GM12892 (cell line): ENCODE data around the gene GEMIN4.
"Not testable (repeated sequence)": the region's sequence is repeated elsewhere in the genome, so short reads cannot be mapped to it uniquely, and the experiment has no call there.

Experiments used
- DNase-seq: peaks from one replicate; pipeline ENCODE4 v3.0.0; 2011; ENCODE audit not compliant: insufficient read length
- FAIRE-seq: peaks from 2 replicates; lab custom pipeline; 2011; peaks lifted over from hg19 to GRCh38; lab: Jason Lieb, UNC
- POLR2A ChIP-seq: IDR thresholded peaks from 2 replicates; pipeline ENCODE4 v1.6.1; 2011; ENCODE audit warnings: low read depth, low read length, control low read depth
- POLR2AphosphoS5 ChIP-seq: IDR thresholded peaks from 2 replicates; pipeline ENCODE4 v1.6.1; 2011; ENCODE audit warnings: low read depth, low read length, control low read depth
- TAF1 ChIP-seq: IDR thresholded peaks from 2 replicates; pipeline ENCODE4 v1.6.1; 2011; ENCODE audit warnings: low read depth, mild to moderate bottlenecking, control low read depth, low read length, borderline replicate concordance

GEMIN4 gene

DNA sequence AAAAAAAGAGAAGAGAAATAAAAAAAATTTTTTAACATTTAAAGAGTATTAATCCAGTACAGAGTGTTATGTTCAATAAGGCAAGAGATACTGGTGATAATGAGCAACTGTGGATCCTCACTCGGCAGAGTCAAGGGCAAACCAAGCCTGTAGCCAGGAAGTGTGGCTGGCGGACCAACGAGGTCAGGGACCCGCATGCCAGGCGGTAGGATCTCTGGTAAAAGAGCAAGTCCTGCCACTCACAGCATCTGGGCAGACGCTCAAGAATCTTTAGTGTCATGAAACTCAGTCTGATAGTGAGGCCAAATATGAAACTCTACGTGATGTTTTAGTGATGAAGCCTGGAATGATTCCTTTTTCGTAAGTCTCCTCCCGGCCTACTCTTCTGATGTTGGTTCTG is 8.3 kb upstream of the GEMIN4 start:
- FAIRE-seq (no peak), DNase-seq (no peak)
- TF ChIP-seq POLR2A (no peak), TAF1 (no peak), POLR2AphosphoS5 (no peak)

DNA sequence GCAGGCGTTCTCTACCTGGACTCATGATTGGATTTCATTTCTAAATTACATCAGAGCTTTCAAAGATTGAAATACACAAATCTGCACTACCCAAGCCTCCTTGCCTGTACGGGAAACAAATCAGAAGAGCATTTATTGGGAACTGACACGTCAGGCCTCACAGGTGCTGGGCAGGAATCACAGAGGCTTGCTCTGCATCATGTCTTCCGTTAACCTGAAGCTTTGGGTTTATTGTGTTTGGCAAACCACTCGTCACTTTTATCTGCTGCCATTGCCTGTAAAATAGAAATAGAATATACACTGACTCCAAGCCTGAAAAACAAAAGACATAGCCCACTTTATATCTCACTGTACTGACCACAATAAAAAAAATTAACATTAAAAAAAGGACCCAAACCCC is 7.9 kb upstream of the GEMIN4 start:
- FAIRE-seq, result no peak
- no peak for TF ChIP-seq POLR2AphosphoS5
- TF ChIP-seq TAF1, result no peak
- no peak for TF ChIP-seq POLR2A
- DNase-seq, result no peak

DNA sequence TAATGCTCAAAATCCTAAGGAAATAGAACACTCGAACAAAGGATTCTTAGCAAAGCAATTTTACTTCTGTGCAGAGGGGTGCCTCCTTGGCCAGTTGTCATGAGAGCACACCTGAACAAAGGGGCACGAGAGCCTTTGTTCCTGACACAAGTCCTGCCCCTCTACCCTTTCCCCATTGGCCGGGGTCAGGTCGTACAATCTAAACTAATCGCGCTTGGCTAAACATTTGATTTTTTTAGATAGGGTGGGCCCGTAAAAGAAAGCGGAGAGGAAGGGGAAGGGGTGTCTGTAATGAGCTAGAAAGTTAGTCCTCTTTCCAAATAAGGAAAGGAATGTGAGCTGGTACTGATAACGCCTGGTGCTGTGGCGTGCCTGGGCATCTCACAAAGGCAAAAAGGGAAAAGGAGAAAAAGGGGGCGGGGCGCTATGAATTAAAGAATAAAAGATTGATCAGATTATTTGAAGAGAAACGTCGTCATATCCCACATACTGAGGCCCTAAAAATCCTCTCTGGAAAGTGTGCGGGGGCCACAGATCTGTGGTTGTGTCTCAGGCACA is 4.0 kb upstream of the GEMIN4 start:
- not testable (repeated sequence) for FAIRE-seq, DNase-seq

DNA sequence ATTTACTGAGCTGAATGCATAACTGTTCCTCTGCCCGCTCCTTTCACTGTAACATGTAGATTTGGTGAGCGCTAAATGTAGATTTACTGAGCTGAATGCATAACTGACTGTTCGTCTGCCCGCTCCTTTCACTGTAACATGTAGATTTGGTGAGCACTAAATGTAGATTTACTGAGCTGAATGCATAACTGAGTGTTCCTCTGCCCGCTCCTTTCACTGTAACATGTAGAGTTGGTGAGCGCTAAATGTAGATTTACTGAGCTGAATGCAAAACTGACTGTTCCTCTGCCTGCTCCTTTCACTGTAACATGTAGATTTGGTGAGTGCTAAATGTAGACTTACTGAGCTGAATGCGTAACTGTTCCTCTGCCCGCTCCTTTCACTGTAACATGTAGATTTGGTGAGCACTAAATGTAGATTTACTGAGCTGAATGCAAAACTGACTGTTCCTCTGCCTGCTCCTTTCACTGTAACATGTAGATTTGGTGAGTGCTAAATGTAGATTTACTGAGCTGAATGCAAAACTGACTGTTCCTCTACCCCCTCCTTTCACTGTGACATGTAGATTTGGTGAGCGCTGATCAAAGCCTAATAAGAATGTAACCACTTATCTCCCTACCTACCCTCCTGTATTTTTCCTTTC is 3.4 kb upstream of the GEMIN4 start:
- DNase-seq, FAIRE-seq: not testable (repeated sequence)

DNA sequence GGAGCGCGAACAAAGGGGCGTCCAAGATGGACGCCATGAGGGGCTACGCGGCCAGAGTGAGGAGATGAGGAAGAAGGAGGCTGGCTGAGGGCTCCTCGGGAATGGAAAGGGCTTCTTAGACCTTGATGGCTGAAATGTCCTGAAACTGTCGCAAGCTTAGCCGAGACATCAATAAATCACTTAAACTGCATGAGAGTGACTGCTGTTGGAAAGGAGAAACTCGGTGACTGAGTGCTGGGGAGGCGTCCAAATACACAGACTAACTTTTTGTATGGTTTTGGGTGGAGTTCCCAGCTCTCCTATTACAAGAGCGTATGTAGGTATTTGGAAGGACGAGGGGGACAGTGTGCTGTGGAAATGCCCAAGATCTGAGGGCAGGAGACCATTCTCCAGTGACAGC is 1.4 kb upstream of the GEMIN4 start:
- no peak for FAIRE-seq
- TF ChIP-seq POLR2A (no peak), POLR2AphosphoS5 (no peak), TAF1 (no peak)
- no peak for DNase-seq

DNA sequence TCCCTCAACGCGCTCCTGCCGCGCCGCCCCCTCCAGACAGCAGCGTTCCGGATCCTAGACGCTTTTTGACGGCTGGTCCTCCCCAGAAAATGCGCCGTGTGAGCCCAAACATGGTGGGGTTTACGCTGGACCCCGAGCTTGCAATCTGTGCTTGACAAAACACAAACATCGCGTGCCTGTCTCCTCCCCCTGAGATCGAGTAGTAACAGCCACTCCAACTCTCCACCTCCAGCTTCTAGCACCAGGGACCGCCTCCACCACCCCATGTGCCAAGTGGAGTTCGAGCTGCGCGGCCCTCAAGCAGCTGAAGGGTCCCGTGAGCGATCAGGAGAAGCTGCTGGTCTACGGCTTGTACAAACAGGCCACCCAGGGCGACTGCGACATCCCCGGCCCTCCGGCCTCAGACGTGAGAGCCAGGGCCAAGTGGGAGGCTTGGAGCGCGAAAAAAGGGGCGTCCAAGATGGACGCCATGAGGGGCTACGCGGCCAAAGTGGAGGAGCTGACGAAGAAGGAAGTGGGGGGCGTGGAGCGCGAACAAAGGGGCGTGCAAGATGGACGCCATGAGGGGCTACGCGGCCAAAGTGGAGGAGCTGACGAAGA is 656 bp upstream of the GEMIN4 start:
- DNase-seq, result peak; percentile 31
- no peak for FAIRE-seq
- TF ChIP-seq POLR2AphosphoS5, result no peak
- TF ChIP-seq TAF1, result no peak

DNA sequence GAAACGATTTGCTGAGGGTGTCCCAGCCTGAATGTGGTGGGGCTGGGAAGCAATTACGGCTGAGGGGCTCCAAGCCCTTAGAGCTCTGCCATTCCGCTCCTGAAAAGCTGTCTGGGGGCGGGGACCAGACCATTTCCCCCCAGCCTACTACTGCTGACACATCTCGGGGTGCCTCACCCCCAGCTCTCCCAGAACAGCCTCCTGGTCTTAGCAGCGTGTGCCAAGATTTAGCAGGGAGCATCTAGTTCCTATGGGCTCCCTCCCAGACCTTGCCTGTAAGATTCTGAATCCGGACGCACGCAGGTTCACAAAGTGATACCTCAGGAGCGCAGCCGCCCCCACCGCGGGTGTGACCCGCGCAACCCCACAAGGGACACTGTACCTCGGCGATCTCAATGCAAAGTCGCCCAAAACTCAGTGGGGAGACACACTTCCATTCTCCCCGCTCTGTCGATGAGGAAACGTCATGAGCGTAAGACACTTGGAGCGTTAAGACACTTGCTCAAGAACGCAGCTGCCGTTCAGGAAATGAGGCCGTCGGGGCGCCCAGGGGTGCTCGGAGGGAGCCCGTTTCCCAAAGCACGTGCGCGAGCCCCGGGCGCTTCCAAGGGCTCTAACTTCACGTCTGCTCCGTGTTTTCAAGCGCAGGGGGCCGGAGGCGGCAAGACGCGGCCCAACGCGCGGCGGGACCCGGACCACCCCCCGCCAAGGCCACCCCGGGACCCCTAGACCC is 629 bp downstream of the GEMIN4 start:
- FAIRE-seq, result no peak
- DNase-seq, result peak; percentile 48
- TF ChIP-seq TAF1 (no peak), POLR2AphosphoS5 (peak; percentile 33; the same call in 1 of the 2 replicates)

DNA sequence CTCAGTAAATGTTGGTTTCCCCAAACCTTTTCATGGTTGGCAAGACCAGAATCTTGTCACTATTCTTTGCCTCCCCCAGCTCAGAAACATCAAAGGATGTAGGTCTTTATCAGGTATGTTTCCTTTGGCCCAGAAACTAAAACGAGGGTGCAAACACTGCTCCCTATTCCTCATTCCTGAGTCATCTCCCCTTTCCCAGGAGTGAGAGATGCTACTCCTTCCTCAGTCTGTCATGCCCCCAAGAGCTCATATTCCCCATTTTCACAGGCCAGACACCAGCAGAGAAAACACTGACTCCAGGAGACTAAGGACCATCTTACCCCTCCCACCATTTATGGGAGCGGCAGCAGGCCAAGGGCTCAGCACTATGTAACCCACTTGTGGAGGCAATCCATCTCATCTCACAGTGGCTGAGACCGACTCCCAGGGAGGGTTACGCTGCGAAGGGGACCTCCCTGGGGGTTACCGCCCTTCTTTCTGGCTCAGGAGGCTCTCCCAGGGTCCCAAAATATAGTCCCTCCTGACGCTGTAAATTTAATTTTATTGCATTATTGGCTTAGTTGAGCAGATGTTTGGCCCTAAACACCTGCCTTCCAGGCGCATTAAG is 1.5 kb downstream of the GEMIN4 start:
- TF ChIP-seq POLR2A (no peak), POLR2AphosphoS5 (no peak), TAF1 (no peak)
- DNase-seq, result no peak
- FAIRE-seq, result no peak

DNA sequence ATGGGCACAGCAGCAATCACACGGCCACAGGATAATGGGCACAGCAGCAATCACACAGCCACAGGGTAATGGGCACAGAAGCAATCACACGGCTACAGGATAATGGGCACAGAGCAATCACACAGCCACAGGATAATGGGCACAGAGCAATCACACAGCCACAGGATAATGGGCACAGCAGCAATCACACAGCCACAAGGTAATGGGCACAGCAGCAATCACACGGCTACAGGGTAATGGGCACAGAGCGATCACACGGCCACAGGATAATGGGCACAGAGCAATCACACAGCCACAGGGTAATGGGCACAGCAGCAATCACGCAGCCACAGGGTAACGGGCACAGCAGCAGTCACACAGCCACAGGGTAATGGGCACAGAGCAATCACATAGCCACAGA is 2.7 kb downstream of the GEMIN4 start:
- not testable (repeated sequence) for FAIRE-seq, DNase-seq

DNA sequence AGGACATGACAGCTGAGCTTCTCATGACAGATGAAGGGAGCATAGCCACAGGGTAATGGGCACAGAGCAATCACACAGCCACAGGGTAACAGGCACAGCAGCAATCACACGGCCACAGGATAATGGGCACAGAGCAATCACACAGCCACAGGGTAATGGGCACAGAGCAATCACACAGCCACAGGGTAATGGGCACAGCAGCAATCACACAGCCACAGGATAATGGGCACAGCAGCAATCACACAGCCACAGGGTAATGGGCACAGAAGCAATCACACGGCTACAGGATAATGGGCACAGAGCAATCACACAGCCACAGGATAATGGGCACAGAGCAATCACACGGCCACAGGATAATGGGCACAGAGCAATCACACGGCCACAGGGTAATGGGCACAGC is 3.5 kb downstream of the GEMIN4 start:
- DNase-seq, result not testable (repeated sequence)
- peak; percentile 24 for FAIRE-seq

DNA sequence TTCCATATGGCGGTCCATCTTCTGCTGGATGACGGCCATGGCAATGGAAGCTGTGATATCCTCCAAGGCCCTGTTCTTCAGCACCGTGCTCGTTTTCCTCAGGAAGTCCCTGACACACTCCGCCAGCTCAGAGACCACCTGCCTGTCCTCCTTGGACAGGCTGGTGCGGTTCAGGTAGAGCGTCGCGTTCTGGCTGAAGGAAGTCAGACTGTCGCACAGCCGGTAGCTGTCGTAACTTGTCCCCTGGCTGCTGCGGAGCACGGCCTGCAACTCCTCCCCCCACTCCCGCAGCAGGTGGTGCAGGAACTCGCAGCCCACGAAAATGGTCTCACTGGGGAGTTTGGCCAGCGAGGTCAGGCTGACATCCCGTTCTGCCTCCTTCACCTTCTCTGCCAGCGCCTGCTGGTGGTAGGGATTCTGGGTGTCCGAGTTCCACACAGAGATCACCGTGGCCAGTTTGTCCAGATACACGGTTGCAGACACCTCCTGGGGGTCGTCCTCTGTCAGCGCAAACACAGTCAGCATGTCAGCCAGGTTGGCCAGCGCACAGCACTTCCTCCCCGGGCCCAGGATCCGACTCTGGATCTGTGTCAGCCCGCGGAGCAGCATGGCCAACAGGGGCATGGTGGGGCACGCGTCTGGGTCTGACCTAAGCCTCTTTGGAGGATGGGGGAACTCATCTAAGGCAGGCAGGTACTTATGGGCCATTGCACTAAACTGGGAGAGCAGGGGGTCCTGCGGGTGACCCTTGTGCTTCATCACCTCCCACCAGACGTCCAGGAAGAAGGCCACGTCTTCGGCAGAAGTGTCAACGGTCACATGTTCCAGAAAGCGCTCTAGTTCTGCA is 5.1 kb downstream of the GEMIN4 start:
- FAIRE-seq (no peak), DNase-seq (no peak)
- TF ChIP-seq POLR2AphosphoS5, result no peak
- no peak for TF ChIP-seq POLR2A
- no peak for TF ChIP-seq TAF1
